Right kidney (tissue), 1 donor: Measurements from ENCODE around the gene ANKRD55.
"Not testable (repeated sequence)": the region's sequence is repeated elsewhere in the genome, so short reads cannot be mapped to it uniquely, and the experiment has no call there.

Source experiments
- DNase-seq: peaks from one replicate; pipeline ENCODE4 v3.0.0-alpha.2; 2016

Gene ANKRD55

DNA sequence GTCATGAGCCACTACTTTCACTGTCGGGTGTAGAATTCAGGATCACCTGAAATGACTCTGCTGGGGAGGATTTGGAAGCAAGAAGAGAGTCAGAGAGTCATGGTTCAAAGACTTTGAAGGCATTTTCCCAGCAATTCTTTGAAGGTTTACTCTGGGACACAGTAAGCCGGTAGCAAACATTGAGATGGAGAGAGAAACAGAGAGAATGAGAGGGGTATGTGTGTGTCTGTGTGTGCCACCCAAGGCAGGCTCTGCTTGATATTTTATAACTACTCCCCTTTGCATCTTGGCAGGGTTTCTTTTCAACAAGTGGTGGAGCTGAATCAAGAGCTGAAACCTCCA lies 89.8 kb downstream of the ANKRD55 start:
- no peak for DNase-seq

DNA sequence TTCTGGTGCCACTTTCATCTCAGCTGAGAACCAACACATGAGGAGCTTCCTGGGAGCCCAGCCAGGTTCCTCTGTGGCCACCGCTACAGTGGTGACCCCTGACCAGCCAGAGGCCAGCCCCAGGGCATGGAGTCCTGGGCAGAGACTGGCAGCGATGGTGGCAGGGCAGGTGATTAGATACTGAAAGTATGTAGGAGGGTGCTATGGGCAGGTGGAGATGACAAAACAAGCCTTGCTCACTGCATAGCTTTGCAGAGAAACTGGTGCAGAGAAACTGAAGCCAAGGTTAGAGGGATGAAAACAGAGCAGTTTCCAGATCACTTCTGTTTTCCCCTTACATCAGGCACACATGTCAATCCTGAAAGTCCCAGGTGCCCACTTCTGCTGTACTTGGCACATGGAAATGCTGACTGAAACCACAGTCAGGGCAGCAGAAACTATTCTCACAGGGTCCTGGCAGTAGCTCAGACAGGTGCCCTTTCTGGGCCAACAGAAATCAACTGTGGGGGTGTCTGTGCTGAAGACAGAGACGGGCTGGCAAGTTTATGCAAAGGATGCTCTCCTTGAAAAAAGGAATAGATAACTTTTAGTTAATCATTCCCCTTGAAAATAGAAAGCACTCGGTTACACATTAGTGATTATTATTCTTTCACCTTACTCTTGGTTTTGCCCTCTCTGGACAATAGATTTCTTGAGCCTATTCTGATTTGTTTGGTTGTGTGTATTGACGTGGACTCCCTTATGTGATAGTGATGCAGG lies 90.3 kb downstream of the ANKRD55 start:
- DNase-seq = peak; percentile 39

DNA sequence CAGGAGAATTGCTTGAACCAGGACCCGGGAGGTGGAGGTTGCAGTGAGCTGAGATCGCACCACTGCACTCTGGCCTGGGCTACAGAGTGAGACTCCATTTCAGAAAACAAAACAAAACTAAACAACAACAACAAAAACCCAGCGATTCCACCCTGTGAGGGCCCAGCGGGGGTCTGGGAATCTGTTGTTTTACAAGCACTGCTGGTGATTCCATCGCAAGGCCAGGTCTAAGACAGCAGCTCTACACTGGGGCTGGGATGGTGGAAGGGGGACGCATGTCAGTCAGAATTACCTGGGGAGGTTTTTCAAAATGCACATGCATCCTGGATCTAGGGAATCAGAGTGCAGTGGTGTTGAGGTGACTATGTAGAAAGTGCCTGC lies 90.9 kb downstream of the ANKRD55 start:
- DNase-seq = no peak

DNA sequence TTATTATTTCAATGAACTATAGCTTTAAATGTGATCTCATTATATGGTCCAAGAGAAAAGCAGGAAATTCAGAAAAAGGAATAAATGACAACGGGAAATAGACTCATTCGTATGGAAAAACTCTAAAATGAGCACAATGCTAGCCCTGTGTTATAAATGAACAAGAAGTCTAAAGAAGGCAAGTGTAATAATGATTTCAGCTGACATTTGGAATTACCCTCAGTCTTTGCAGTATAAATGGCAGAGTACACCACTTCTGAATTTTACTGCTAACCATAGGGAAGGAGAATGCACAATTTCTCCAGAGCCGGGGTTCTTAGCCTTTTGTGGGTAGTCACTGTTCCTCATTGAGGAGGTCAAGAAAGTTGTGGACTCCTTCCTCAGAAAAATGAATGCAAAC lies 93.1 kb downstream of the ANKRD55 start:
- no peak for DNase-seq

DNA sequence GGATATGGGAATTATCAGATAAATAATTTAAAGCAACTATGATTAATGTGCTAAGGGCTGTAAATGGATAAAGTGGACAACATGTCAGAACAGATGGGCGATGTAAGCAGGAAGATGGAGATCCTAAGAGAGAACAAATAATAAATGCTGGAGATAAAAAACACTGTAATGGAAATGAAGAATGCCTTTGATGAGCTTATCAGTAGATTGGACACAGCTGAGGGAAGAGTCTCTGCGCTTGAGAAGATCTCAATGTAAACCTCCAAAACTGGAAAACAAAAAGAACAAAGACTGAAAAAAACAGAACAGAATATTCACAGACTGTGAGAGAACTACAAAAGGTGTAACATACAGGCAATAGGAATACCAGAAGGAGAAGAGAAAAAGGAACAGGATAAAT lies 102.5 kb downstream of the ANKRD55 start:
- no peak for DNase-seq

DNA sequence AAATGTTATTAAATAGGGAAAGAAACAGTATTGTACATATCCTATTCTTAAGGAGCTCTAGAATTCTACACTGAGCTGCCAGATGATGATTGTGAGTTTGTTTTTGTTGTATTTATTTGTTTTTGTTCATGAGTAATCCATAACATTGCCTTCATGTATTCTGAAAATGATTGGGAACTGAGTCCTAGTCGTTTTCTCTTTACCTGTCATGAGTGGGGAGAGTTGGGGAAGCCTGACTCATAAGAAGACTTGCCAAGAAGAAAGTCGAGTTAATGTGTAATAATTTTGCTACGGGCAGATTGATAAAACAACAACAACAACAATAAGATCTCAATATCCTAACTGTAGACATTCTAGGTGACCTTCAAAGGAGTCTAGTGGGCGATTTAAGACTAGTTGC lies 103.8 kb downstream of the ANKRD55 start:
- DNase-seq = no peak

DNA sequence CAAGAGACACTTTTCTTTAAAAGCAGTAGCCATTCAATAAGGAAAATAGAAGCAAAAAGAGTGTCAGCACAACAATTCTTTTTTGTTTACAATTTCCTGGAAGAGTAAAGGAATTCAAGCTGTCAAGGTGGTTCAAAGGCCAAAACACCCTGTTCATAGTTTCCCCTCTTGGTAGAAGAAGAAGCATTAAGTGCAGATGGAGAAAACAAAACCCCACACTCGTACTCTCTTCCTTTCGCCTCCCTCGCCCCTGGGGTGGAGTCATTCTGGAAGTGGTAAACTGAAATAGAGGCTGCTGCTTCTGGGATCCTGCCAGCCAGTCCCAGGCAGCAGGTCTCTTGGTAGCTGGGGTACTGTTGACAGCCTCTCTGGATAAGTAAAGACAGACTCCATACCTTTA lies 105.0 kb downstream of the ANKRD55 start:
- DNase-seq = no peak

DNA sequence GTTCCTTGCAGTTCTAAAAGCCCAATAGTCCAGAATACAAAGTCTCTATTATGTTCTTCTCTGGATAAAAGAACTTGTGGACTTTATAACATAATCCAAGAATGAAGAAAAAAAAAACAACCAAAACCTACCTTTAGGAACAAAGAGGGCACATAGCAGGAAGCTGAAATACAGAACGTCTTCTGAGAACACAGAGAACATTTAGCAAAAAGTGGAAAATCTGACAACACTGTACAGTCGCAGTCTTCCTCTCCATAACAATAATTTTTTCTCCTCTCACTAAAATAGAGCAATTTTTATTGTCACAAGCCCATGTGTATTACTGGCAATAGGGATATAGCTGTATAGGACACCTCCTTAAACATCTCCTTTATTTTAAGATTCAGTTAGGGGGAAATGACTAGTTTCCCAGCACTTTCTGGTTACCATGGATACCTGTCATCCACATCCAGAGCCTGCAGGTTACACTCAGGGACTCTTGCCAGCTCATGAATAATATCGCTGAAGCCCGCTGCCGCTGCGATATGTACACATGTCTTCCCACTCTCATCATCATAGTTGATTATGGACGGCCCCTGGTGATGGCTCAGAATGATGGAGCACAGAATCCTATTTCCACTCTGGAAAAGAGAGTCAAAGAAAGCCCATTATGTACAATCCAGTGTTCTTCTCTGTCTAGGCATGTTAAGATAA lies 106.5 kb downstream of the ANKRD55 start:
- DNase-seq = no peak

DNA sequence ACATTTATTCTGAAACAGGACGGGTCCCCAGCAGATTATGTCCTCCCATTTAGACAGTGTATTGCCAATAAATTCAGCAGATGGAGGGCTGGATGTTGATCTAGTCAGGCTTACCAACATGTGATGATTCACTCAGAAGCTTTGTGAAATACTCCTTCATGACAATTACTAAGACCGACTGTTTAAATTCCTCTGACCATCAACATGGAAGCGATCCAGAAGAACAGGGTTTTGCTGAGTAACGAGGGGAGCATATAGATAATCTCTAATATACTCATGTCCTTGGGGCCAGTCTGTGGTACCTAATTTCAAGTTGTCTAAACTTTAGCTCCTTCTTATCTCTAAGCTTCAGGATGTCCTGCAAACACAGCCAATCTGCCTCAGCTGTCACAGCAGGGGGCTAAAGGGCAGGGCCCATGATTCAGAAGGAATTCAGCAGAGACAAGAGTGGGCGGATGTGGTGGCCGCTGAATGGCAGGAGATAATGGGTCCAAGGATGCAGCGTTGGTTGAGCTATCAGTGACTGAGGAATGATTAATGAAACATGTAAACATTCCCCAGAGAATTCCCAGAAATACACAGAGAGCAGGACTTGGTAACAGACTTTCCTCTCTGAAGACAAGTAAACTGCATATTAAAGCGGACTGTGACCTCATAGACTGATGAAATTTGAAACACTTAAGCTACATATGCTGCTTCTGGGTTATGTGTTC lies 109.4 kb downstream of the ANKRD55 start:
- DNase-seq = peak; percentile 38

DNA sequence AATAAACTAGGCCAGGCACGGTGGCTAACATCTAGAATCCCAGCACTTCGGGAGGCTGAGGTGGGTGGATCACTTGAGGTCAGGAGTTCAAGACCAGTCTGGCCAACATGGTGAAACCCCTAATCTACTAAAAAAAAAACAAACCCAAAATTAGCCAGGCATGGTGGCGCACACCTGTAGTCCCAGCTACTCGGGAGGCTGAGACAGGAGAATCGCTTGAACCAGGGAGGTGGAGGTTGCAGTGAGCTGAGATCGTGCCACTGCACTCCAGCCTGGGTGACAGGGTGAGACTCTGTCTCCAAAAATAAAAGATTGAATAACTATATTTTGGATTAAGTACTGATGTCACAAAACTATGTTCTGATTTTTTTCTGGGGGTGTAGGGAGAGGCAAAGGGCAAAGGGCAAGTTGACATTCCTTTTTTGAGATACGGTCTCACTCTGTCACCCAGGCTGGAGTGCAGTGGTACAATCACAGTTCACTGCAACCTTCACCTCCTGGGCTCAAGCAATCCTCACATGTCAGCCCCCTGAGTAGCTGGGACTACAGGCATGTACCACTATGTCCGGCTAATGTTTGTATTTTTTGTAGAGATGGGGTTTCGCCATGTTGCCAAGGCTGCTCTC lies 110.7 kb downstream of the ANKRD55 start:
- DNase-seq = not testable (repeated sequence)

DNA sequence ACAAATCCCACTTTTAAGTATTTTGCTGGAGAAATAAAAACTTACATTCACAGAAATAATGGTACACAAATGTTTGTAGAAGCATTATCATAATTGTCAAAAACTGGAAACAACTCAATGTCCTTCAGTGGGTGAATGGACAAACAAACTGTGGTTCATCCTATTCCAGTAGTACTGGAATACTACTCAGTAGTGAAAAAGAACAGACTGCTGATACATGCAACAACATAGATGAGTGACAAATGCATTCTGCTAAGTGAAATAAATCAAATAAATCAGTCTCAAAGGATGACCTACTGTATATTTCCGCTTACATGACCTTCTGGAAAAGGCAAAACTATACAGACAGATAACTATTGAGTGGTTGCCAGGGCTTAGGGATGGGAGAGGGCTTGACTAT lies 114.1 kb downstream of the ANKRD55 start:
- DNase-seq = no peak

DNA sequence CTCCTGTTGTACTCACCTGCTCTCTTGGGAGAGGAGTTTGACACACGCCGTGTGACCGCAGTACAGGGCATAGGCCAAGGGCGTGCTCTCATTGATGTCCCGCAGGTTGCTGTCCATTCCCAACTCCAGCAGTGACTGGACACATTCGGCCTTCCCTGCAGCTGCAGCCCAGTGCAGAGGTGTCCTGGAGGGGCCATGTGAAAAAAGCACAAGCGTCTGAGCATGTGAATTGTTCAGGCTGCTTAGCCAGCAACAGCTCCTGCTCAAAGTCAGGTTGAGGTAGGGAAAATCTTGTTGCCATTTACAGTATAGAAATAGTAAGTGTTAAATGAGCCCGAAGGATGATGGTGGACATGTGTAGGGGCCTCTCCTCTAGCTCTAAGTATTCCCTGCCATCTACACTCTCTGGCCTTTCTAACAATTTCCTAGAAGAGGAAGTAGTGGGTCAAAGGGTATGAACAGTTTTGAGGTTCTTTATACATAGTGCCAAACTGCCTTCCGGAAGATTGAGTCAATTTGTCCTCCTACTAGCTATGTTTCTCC lies 116.5 kb downstream of the ANKRD55 start:
- DNase-seq = no peak

DNA sequence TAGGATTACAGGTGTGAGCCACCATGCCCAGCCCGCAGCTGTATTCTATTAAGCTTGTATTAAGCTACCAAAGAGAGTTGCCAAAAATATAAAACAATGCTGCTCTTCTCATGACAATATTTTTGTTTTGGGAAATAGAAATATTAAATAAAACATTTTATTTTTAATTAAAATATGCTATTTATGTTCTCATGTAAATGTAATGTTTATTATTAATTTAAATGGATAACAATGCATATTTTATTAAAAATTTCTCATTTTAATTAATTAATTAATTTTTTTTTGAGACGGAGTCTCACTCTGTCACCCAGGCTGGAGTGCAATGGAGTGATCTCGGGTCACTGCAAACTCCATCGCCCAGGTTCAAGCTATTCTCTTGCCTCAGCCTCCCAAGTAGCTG lies 117.5 kb downstream of the ANKRD55 start:
- no peak for DNase-seq

DNA sequence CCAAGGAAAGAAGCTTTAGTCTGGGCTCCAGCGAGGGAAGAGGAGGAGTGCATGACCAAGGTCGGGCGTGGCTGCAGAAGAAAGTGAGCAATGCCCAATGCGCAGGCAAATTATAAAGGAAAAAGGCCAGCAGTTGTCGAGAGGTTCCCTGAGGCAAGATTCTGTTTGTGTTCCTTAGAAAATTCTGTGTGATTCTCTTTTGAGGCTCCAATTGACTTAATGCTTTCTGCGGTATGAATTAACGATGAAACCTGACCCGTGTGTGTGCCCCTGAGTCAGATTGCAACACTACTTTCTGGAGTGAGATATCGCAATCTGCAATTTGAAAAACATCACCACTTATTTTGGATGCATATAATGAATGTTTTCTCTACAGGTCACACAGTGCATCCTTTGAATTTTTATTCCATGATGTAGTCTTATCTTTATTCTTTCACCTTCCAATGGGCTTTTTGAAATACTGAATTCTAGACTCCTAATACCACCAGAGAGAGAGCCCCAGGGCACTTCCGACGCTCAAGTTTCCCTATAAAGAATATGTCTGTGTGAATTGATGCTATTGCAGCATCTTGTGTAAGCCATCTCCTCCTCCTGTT lies 120.5 kb downstream of the ANKRD55 start:
- DNase-seq = no peak

DNA sequence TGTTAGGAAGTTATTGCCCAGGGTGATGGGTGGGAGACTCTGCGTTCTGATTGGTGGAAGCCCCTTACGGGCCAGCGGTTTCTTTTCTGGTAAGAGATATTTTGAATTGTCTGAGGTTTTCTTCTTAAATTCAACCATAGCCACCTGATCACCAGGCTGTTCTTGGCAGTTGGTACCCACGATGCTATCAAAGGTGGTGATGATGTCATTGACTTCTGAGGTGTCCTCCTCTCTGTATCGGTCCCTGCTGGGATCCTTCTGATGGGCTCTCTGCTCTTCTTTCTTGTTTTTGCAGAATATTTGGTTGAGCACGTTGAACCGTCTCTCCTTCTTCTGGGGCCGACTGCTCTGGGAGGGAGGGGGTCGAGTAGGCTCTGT lies 121.7 kb downstream of the ANKRD55 start:
- no peak for DNase-seq

DNA sequence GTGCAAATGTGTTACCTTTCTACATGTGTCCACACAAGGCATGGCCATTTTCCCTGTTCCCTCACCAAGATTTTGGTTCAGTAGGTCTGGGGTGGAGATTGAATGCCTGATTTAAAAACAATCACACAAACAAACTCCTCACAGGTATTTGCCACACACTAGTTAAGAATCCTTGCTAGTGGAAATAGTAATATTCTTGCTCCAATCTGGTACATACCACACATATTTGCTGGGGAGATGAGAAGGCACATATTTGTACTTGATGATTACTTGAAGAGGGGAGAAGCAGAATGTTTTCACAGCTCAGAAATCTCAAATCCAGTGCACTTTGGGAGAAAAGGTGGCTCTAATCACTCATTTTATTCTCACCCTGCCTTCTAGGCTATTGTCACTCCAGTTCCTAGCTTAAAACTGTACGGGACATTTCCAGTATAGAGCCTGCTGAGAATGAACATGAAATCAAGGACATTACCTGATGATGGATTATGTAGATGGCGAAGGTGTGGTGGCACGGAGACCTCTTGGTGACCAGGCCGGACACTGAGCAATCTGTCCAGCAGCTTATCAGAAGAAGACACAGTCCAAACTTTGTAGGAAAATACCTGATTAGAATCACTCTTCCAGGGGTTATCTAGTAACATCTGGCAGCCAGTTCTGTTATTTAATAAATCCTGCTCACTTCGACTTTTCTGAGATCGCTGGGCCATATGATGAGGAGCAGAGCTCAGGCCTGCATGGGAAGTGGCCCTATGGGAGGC lies 122.3 kb downstream of the ANKRD55 start:
- DNase-seq = no peak

DNA sequence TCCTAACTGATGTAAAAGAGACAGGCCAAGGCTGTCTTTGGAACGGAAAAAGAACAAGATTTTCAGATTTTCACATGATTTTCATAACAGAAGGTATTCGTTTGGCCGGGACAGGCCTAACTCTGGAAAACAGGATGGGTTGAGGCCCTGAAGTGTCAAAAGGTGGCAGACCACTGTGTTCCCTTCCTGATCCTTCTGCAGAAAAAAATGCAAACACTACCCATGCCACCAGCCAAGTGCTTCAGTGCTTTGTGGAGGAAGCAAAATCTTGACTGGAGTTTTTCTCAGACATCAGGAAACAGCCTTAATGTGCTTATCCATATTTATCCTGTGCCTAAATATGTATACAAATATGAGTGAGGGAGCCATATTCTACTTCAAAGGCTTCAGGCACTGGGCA lies 124.9 kb downstream of the ANKRD55 start:
- DNase-seq = no peak

DNA sequence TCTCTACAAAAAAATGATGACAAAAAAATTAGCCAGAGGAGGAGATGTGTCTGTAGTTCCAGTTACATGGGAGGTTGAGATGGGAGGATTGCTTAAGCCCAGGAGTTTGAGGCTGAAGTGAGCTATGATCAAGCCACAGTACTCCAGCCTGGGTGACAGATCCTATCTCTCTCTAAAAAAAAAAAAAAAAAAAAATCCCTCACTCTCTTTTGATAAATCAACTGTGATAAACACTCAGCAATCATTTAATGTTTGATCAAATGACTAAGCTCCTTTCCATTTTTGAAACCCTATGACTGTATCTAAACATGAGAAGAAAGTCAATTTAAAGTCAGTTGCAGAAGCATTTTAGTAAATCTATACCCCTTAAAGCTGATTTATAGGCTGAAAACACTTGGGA lies 126.3 kb downstream of the ANKRD55 start:
- DNase-seq = no peak

DNA sequence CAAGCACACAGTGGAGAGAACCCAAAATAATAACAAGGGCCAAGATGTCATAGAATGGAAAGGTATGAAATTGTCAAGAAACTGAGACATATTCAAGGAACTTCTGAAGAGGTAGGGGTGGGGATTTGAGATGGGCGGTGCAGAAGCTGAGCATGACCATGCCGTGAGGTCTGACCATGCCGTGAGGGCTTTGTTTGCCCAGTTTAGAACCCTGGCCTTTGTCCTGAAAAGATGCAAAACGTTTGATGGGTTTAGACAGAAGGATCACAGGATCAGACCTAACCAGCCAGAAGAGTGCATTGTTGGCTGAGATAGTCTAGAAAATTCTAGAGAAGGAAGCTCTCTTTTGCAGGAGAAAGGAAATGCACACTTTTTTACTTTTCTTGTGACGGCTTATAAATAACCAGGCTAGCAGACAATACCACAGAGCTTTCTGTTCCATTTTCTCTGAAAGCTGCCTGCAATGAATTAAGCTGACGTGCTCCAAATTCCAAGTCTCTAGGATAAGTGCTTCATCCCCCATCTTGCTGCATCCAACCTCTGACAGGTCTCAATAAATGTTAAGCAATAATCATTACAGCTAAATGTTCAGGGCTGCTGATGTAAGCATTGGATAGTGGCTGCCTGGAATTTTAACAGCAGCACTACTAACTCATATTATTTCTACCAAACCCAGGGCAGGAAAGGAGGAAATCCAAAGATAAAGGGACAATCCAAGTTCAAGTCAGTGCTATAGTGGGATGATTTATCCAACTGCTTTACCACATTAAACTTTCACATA lies 127.4 kb downstream of the ANKRD55 start:
- no peak for DNase-seq

DNA sequence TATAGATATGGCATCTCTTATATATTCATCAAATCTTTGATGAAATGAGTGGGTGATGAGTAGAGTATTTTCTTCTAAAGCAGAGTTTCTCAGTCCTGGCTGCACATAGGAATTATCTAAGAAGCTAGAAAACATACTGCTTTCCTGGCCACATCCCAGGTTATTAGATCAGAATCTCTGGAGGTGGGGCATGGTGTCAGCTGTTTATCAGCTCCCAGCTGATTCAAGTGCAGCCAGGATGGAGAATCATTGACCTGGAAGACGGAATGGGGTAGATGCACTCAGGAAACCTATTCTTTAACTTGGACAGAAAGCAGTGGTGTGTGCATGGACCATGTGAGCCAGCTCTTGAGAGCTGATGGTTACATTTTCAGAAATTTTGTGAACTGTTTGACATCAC lies 130.2 kb downstream of the ANKRD55 start:
- no peak for DNase-seq

DNA sequence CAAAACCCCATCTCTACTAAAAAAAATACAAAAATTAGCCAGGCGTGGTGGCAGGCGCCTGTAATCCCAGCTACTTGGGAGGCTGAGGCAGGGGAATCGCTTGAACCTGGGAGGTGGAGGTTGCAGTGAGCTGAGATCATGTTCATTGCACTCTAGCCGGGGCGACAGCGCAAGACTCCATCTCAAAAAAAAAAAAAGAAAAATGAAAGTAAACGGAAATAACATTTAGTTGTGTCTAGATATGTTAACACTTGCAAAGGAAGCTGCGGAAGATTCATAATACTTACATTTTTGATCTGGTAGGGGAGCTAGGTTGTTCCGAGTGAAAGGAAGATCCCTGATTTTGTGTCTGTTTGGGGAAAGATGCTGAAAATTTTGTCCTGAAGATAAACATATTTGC lies 130.9 kb downstream of the ANKRD55 start:
- not testable (repeated sequence) for DNase-seq
